ENCODE results near the gene IER3. TPM values are rescaled to one million over a fixed set of nuclear protein-coding genes. Genes with fewer than 3 reads are reported as not detected.

The IER3 gene
- total and polyA plus RNA-seq, 9 of the 15 experiments (the other 6 are each of a cell fraction or from before 2014, with no cell fraction given), result 1.5 to 30.0 (median 11.5) TPM

- peak; percentile 68; the same call in 1 of the 2 replicates for TF ChIP-seq ZNF589 (CRISPR knock-in tag; IDR thresholded peaks at IDR 0.05; ENCODE audit: low read depth)
Measured at GRCh38 chr6:30770592-30770991, 26.2 kb upstream of the IER3 start (continued).

GRCh38 chr6:30769853-30770524 lies 25.6 kb upstream of the IER3 start:
- no peaks in the 10 kb centered on the region; a peak in 1 of 5 replicates for H3K27me3 ChIP-seq (ENCODE audit: control insufficient read depth in 2 of 2, insufficient read depth in 2 of 2, low read length in 2 of 2)
- BruUV-seq (replicated peaks), result no TSS peak
- intact Hi-C loops (cut with micrococcal nuclease) (loop anchor here (5.0 kb wide), 1 partner anchor 42 kb away; no protein-coding TSS in a partner anchor), in situ Hi-C loops (cut with MboI) (no loop called here)
- WGBS (ENCODE audit: insufficient coverage, low coverage, missing lambda C conversion rate), result 38% methylated on average over 5 of the region's 5 CpGs
- H3K4me2 ChIP-seq (ENCODE audit: insufficient read depth, low read length), result peak overlapping the region; percentile 82; the same call in 1 of the 2 replicates
- DNase-seq (ENCODE audit: extremely low read depth in 1 of 4, low spot score in 3 of 4), result no peak
- no peak for ATAC-seq
- H3K79me2 ChIP-seq (ENCODE audit: control insufficient read depth, insufficient read depth, low read length), result no peaks in the 10 kb centered on the region
- H3K9ac ChIP-seq (ENCODE audit: insufficient read depth in 1 of 2, low read depth in 2 of 2, low read length in 2 of 2), result peak overlapping the region in 1 of 2 experiments; percentile 71; a peak in 3 of 4 replicates
- H3K36me3 ChIP-seq (ENCODE audit: control insufficient read depth, insufficient read depth, low read length), result no peaks in the 10 kb centered on the region
- POLR2A ChIA-PET, result interaction anchor here (0.8 to 3.3 kb wide), 14 partner anchors 10 to 305 kb away, joined by 3 to 19 read pairs (median 3); partner anchors contain the start of gene IER3
- H3K9me3 ChIP-seq (replicated peaks; ENCODE audit: control insufficient read depth, insufficient read depth, low read depth, low read length), result no peaks in the 10 kb centered on the region
- peak overlapping the region; percentile 89 for H2AFZ ChIP-seq (ENCODE audit: low read depth, low read length)
- H3K27ac ChIP-seq (ENCODE audit: extremely low read depth, low read depth, low read length), result peak overlapping the region; percentile 92
- no peak for FAIRE-seq
- no peaks in the 10 kb centered on the region for H3K9me1 ChIP-seq (ENCODE audit: control insufficient read depth, insufficient read depth, low read length)
- CTCF ChIA-PET (ENCODE audit: low intra/inter-chr PET ratio), result no interaction called here
- peaks cover 36 to 48% of the 10 kb centered on the region in 2 experiments for H3K4me1 ChIP-seq (replicated peaks in 1 of 2; ENCODE audit: control insufficient read depth in 2 of 2, insufficient read depth in 2 of 2, low read length in 2 of 2)
- no peak overlapping the region; the same call in 1 of the 2 replicates for H3K4me3 ChIP-seq
- H4K20me1 ChIP-seq (replicated peaks; ENCODE audit: control insufficient read depth, insufficient read depth, low read length), result no peaks in the 10 kb centered on the region
- TF ChIP-seq ZNF561 (CRISPR knock-in tag; conservative IDR thresholded peaks at IDR 0.05), result 0 out of 2 replicates have a peak, but pooled peaks have one; percentile 45
- no peak for TF ChIP-seq RBFOX2 (IDR thresholded peaks at IDR 0.05; ENCODE audit: low read depth, low read length)
- no peak for TF ChIP-seq SMARCA5 (IDR thresholded peaks at IDR 0.05)
- no peak for TF ChIP-seq BCOR (IDR thresholded peaks at IDR 0.05)
- no peak for TF ChIP-seq ZMIZ1 (IDR thresholded peaks at IDR 0.05; ENCODE audit: low read depth in 2 of 2, low read length in 2 of 2)
- no peak for TF ChIP-seq ZNF24 (IDR thresholded peaks at IDR 0.05)
- no peak for TF ChIP-seq CSDE1 (IDR thresholded peaks at IDR 0.05)
- TF ChIP-seq ZNF282 (CRISPR knock-in tag; IDR thresholded peaks at IDR 0.05), result no peak
- no peak for TF ChIP-seq CAMTA2 (CRISPR knock-in tag; conservative IDR thresholded peaks at IDR 0.05)
- no peak for TF ChIP-seq PYGO2 (tag; IDR thresholded peaks at IDR 0.05)
- 0 out of 2 replicates have a peak, but pooled peaks have one; percentile 8 for TF ChIP-seq ZNF584 (CRISPR knock-in tag; IDR thresholded peaks at IDR 0.05; ENCODE audit: low read depth)
- TF ChIP-seq TCF3 (CRISPR knock-in tag; IDR thresholded peaks at IDR 0.05), result no peak
- TF ChIP-seq KAT7 (CRISPR knock-in tag; IDR thresholded peaks at IDR 0.05; ENCODE audit: borderline replicate concordance), result no peak
- no peak for TF ChIP-seq IRF1 (CRISPR knock-in tag; IDR thresholded peaks at IDR 0.05; ENCODE audit: borderline replicate concordance)
- TF ChIP-seq PTRF (tag; IDR thresholded peaks at IDR 0.05), result 0 out of 2 replicates have a peak, but pooled peaks have one; percentile 50
